HG02759 (cell line): ENCODE measurements around the gene IL3RA.
A peak's percentile ranks its signal among the peaks of the same experiment; 100 is the strongest.
"Not testable (repeated sequence)": the region's sequence is repeated elsewhere in the genome, so short reads cannot be mapped to it uniquely, and the experiment has no call there.

Experiments used
- ATAC-seq: cut with Tn5 transposase; IDR thresholded peaks from one replicate; pipeline ENCODE4 v1.9.1; 2021; ENCODE audit warnings: mild to moderate bottlenecking, moderate library complexity; ENCODE audit not compliant: unreplicated experiment

The IL3RA gene

GRCh38 chrX:1336331-1336943 is at the start of gene IL3RA:
Gene IL3RA (plus strand): TSS chrX:1336785. CDS start chrX:1341766, 4,981 bp downstream.
- peak; percentile 66 for ATAC-seq

GRCh38 chrX:1289535-1289934 is 47.0 kb upstream of the IL3RA start:
- no peak for ATAC-seq

GRCh38 chrX:1291110-1291740 is 45.4 kb upstream of the IL3RA start:
- ATAC-seq: no peak

GRCh38 chrX:1292575-1293290 is 43.9 kb upstream of the IL3RA start:
- no peak for ATAC-seq

- no peak for ATAC-seq
Observed at GRCh38 chrX:1294301-1295067, 42.1 kb upstream of the IL3RA start.

- ATAC-seq: no peak
Observed at GRCh38 chrX:1295550-1295949, 41.0 kb upstream of the IL3RA start.

- not testable (repeated sequence) for ATAC-seq
Observed at GRCh38 chrX:1297591-1297990, 39.0 kb upstream of the IL3RA start.

- no peak for ATAC-seq
Observed at GRCh38 chrX:1300449-1300848, 36.1 kb upstream of the IL3RA start.

GRCh38 chrX:1305411-1305810 is 31.2 kb upstream of the IL3RA start:
- no peak for ATAC-seq

GRCh38 chrX:1306909-1307625 is 29.5 kb upstream of the IL3RA start:
- ATAC-seq: no peak

- no peak for ATAC-seq
Observed at GRCh38 chrX:1307626-1308340, 28.8 kb upstream of the IL3RA start.

GRCh38 chrX:1308476-1308875 is 28.1 kb upstream of the IL3RA start:
- ATAC-seq: no peak

GRCh38 chrX:1308917-1309316 is 27.7 kb upstream of the IL3RA start:
- not testable (repeated sequence) for ATAC-seq

- ATAC-seq: no peak
Observed at GRCh38 chrX:1313788-1314187, 22.8 kb upstream of the IL3RA start.

GRCh38 chrX:1316527-1316926 is 20.1 kb upstream of the IL3RA start:
- ATAC-seq: no peak

GRCh38 chrX:1321674-1322073 is 14.9 kb upstream of the IL3RA start:
- ATAC-seq: no peak

GRCh38 chrX:1322393-1322792 is 14.2 kb upstream of the IL3RA start:
- ATAC-seq: no peak

- ATAC-seq: peak; percentile 72
Observed at GRCh38 chrX:1323315-1323714, 13.3 kb upstream of the IL3RA start.

- no peak for ATAC-seq
Observed at GRCh38 chrX:1325515-1326116, 11.0 kb upstream of the IL3RA start.
